ENCODE results near the gene TMEM123. TPM values are rescaled to one million over a fixed set of nuclear protein-coding genes. Genes with fewer than 3 reads are reported as not detected.

Gene TMEM123
- total and polyA plus RNA-seq, 7 donors: 37.2 to 232 (median 140) TPM

DNA sequence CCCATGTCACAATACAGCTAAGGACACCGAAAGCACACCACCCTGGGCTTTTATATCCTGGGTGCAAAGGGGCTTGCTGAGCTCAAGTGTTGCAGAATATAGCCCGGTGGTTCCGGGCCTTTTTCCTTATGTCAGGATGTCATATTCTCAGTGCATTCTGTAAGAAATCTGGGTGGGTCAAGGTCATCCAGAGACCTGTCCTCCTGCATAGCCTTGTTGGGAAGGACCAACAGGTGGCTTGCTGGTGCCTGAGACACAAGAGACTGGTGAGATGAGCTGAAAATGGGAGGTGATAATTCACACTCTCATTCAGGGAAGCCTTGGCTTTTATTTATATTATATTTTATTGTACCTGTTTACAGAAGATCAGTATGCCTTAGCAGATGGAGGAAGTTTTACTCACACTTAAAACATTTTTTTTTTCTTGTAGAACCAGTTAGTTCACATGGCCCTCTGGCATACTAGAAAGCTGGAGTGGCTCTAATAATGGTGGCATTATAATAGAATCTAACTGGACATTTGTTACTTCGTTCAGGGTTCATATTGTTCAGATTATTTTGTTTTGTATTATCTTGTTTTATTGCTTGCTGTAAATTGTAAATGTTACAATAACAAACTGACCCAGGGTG is 14.6 kb upstream of the TMEM123 start:
- 27 to 72% methylated on average over 4 of the region's 4 CpGs for WGBS, 2 donors
- no peak for DNase-seq
- TF ChIP-seq POLR2AphosphoS5 (IDR thresholded peaks at IDR 0.05): no peak
- Histone ChIP-seq H3K36me3 (no peaks in the 10 kb centered on the region), H3K4me1 (peaks cover 0 to 36% (median 26%) of the 10 kb centered on the region in 4 donors), H3K27ac (peak overlapping the region in 3 of 4 donors; percentile 50 to 76 (median 62)), H3K9me3 (no peaks in the 10 kb centered on the region), H3K27me3 (no peaks in the 10 kb centered on the region), H3K4me3 (no peak overlapping the region)
- intact Hi-C loops (cut with DNase I): no loop called here

DNA sequence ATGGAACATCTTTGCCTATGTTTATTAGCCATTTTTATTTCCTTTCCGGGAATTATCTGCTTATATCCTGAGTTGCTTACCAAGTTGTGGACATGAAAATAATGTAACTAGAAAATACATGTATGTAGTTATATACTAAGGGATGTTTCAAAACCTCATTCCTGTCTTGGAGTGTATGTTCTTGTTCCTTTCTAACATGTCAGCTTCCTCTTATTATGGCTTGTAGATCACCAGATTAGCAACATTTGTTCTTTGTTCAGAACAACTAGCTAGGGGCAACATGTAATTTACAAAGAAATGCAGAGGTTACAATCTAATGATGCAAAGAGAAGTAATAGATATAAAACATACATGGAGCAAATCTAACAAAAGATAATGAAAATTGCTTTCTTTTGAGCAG is 13.1 kb upstream of the TMEM123 start:
- WGBS, 2 donors: 45 to 67% methylated on average over 1 of the region's 1 CpG
- Histone ChIP-seq H3K4me1 (peaks cover 0 to 36% (median 24%) of the 10 kb centered on the region in 4 donors), H3K27me3 (no peaks in the 10 kb centered on the region), H3K27ac (no peak overlapping the region), H3K9me3 (no peaks in the 10 kb centered on the region), H3K4me3 (no peak overlapping the region), H3K36me3 (no peaks in the 10 kb centered on the region)
- intact Hi-C loops (cut with DNase I): no loop called here
- TF ChIP-seq POLR2A (IDR thresholded peaks at IDR 0.05): no peak
- DNase-seq: no peak

DNA sequence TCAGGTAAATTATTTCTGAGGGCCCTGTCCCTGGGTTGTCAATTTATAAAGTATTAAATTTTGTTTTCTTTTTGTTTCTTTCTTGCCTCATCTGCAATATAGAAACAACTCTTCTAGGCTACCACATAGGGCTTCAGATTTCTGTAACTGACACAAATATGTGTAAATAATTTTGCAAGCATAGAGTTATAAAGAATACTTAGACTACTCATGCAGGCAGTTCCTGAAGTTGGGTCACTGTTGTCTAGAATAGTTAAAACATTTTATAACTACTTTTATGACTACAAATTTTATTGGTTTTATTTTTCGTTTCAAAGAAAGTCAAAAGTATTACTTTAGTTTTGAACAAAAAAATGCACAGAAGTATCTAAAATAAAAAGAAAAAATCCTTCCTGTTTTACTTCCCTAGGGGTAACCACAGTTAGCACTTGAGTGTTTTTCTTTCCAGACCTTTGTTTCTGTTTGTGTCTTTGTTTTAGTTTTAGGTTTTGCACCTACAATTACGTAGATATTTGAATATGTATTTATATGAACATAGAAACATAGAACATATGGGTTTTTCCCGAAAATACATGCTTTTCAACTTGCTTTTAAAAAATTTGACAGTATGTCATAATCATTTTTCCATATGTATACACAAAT is 12.4 kb upstream of the TMEM123 start:
- TF ChIP-seq POLR2AphosphoS5 (IDR thresholded peaks at IDR 0.05) (no peak), POLR2A (IDR thresholded peaks at IDR 0.05) (no peak), EP300 (IDR thresholded peaks at IDR 0.05) (no peak)
- TF ChIP-seq, protein P1, sequence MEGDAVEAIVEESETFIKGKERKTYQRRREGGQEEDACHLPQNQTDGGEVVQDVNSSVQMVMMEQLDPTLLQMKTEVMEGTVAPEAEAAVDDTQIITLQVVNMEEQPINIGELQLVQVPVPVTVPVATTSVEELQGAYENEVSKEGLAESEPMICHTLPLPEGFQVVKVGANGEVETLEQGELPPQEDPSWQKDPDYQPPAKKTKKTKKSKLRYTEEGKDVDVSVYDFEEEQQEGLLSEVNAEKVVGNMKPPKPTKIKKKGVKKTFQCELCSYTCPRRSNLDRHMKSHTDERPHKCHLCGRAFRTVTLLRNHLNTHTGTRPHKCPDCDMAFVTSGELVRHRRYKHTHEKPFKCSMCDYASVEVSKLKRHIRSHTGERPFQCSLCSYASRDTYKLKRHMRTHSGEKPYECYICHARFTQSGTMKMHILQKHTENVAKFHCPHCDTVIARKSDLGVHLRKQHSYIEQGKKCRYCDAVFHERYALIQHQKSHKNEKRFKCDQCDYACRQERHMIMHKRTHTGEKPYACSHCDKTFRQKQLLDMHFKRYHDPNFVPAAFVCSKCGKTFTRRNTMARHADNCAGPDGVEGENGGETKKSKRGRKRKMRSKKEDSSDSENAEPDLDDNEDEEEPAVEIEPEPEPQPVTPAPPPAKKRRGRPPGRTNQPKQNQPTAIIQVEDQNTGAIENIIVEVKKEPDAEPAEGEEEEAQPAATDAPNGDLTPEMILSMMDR (IDR thresholded peaks at IDR 0.05): no peak
- peaks cover 0 to 35% (median 22%) of the 10 kb centered on the region in 4 donors for H3K4me1 ChIP-seq
- WGBS, 2 donors: 27 to 40% methylated on average over 3 of the region's 3 CpGs
- DNase-seq: no peak
- no peaks in the 10 kb centered on the region for H3K36me3 ChIP-seq
- H3K4me3 ChIP-seq: no peak overlapping the region
- no peaks in the 10 kb centered on the region for H3K27me3 ChIP-seq
- intact Hi-C loops (cut with DNase I): no loop called here
- H3K27ac ChIP-seq: no peak overlapping the region
- H3K9me3 ChIP-seq: no peaks in the 10 kb centered on the region

DNA sequence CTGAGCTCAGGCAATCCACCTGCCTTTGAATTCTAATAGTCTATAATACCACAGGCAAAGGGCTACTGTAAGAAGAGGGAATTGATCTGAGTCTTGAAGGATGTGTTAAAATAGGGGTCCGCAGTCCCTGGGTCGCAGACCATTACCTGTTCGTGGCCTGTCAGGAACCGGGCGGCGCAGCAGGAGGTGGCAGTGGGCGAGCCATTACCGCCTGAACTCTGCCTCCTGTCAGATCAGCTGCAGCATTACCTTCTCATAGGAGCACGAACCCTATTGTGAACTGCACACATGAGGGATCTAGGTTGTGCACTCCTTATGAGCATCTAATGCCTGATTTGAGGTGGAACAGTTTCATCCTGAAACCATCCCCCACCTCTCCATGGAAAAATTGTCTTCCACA is 11.5 kb upstream of the TMEM123 start:
- no peak for DNase-seq
- TF ChIP-seq POLR2AphosphoS5 (IDR thresholded peaks at IDR 0.05) (no peak), EP300 (IDR thresholded peaks at IDR 0.05) (no peak), POLR2A (IDR thresholded peaks at IDR 0.05) (no peak)
- TF ChIP-seq, protein P1 (IDR thresholded peaks at IDR 0.05): no peak
- H3K9me3 ChIP-seq: no peaks in the 10 kb centered on the region
- no peaks in the 10 kb centered on the region for H3K27me3 ChIP-seq
- no peak overlapping the region for H3K27ac ChIP-seq
- no peaks in the 10 kb centered on the region for H3K36me3 ChIP-seq
- H3K4me3 ChIP-seq: no peak overlapping the region
- WGBS, 2 donors: 95 to 96% methylated on average over 9 of the region's 9 CpGs
- intact Hi-C loops (cut with DNase I): no loop called here
- H3K4me1 ChIP-seq: peaks cover 0 to 25% (median 14%) of the 10 kb centered on the region in 4 donors

DNA sequence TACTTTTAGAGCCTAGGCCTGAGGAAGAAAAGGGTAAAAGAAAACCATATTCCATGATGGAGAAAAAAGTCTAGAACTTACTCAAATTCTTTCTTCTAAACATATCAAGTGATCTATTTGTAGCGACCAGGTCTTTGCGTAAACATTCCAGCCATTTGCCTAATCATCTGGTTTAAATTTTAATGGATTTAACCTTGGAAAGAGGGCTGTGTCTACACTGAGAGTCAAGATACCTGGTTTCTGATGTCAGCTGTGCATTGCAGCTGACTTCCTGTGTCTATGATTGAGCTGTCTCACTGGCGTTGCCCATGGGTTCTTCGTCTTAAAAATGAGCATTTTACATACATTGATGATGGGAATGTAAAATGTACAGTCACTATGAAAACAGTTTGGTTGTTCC is 10.0 kb upstream of the TMEM123 start:
- H3K4me1 ChIP-seq: peaks cover 0 to 11% (median 1%) of the 10 kb centered on the region in 4 donors
- H3K36me3 ChIP-seq: no peaks in the 10 kb centered on the region
- DNase-seq: no peak
- no peaks in the 10 kb centered on the region for H3K27me3 ChIP-seq
- intact Hi-C loops (cut with DNase I): no loop called here
- H3K27ac ChIP-seq: no peak overlapping the region
- WGBS, 2 donors: 80% methylated on average over 4 of the region's 4 CpGs
- TF ChIP-seq, protein P1 (IDR thresholded peaks at IDR 0.05): no peak
- TF ChIP-seq EP300 (IDR thresholded peaks at IDR 0.05) (no peak), POLR2A (IDR thresholded peaks at IDR 0.05) (no peak), POLR2AphosphoS5 (IDR thresholded peaks at IDR 0.05) (no peak)
- H3K4me3 ChIP-seq: no peak overlapping the region
- no peaks in the 10 kb centered on the region for H3K9me3 ChIP-seq

Data from sigmoid colon (tissue), 7 donors.